Measurements from ENCODE around the gene GP1BB.
"Not testable (repeated sequence)": the region's sequence is repeated elsewhere in the genome, so short reads cannot be mapped to it uniquely, and the experiment has no call there.

GP1BB gene

DNA sequence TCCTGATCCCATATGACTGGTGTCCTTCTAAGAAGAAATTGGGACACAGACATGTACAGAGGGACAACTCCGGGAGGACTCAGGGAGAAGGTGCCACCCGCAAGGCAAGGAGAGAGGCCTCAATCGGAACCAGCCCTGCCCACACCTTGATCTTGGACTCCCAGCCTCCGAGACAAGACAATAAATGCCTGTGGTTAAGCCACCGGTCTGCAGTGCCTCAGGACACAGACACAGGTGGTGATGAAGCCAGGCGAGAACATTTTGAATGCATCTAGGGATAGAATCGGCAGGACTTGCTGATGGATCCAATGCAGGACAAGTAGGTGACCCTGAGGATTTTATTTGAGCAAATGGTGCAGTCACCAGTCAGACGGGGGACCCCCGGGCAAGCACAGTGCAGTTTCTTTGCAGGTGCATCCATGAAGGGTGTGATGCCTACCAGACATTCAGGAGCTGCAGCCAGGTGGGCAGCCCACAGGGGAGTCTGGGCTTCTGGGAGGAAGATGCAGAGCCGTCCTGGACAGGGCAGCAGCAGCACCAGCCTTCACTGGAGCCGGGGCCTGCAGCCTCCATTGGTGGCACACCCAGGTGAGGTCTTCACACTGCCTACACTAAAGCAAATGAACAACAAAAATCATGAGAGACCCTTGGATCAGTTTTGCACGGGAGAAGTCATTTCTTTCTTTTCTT, 29.2 kb upstream of the GP1BB start:
- no peak for DNase-seq

DNA sequence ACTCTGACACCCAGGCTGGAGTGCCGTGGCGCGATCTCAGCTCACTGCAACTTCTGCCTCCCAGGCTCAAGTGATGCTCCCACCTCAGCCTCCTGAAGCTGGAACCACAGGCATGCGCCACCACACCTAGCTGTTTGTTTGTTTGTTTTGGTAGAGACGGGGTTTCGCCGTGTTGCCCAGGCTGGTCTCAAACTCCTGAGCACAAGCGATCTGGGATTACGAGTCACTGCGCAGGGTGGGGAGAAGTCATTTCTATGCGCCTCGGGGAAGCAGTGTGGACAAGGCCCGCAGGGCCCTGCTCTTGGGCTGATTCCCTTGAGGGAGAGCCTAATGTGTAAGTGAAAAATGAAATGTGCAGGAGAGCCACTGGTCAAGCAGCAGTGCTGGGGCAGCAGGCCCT, 28.6 kb upstream of the GP1BB start:
- no peak for DNase-seq

- DNase-seq, result no peak
Observed at GRCh38 chr22:19696504-19697276, 26.6 kb upstream of the GP1BB start.

DNA sequence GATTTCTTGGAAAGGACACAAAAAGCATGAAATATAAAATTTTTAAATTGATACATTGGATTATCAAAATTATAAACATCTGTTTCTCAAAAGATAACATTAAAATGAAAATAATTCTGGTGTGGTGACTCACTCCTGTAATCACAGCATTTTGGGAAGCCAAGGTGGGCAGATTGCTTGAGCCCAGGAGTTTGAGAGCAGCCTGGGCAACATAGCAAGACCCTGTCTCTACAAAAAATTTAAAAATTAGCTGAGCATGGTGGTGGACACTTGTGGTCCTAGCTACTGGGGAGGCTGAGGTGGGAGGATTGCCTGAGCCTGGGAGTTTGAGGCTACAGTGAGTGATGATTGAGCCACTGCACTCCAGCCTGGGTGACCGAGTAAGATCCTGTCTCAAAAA, 25.5 kb upstream of the GP1BB start:
- not testable (repeated sequence) for DNase-seq

DNA sequence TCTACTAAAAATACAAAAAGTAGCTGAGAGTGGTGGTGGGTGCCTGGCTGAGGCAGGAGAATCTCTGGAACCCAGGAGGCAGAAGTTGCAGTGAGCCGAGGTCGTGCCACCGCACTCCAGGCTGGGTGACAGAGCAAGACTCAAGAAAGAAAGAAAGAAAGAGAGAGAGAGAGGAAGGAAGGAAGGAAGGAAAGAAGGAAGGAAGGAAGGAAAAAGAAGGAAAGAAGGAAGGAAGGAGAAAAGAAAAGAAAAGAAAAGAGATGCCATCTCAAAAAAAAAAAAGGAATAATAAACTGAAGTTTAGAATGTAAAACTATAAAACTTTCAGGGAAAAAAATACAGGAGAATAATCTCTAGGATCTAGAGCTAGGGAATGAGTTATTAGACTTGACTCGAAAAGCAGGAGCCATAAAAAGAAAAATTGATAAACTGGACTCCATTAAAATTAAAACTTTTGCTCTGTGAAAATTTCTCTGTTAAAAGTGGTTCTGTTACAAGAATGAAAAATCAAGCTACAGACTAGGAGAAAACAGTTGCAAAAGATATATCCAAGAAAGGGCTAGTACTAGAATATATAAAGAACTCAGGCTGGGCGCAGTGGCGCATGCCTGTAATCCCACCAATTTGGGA, 22.4 kb upstream of the GP1BB start:
- no peak for DNase-seq

GRCh38 chr22:19701420-19702145, 21.8 kb upstream of the GP1BB start:
- DNase-seq, result no peak

GRCh38 chr22:19703869-19704268, 19.5 kb upstream of the GP1BB start:
- no peak for DNase-seq

- DNase-seq, result no peak
Observed at GRCh38 chr22:19704355-19705015, 18.9 kb upstream of the GP1BB start.

GRCh38 chr22:19705181-19705934, 18.0 kb upstream of the GP1BB start:
- no peak for DNase-seq

GRCh38 chr22:19706661-19707151, 16.6 kb upstream of the GP1BB start:
- DNase-seq, result no peak

GRCh38 chr22:19707347-19708290, 15.7 kb upstream of the GP1BB start:
- DNase-seq, result no peak

DNA sequence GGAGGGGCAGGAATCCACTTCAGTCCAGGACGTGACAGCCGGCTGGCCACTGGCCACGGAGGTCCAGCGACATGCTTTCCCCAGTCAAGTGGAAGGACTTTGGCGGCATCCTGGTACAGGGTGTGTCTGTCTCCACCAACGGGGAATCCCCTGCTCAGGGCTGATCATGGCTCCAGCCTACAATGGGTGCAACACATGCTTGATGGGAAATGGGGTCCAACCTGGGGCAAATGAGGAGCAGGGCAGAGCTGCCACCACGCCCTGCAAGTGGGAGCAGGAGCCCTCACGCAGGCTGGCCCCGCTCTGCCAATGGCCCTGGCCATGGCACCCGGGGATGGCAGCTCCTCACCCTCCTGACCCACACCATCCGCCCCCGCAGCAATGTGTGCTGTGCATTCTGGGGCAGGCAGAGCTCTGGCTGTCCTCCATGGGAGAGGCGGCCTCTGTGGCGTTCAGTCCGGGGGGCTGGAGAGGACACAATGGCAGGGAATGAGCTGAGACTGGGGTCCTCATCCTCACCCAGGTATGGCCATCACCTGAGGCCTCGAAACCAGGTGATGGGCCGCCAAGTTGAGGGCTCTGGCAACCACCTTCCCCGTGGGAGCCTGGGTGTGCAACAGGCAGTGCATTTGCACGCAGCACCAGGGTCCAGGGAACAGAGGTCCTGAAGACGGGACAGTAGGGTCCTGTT, 14.9 kb upstream of the GP1BB start:
- no peak for DNase-seq

DNA sequence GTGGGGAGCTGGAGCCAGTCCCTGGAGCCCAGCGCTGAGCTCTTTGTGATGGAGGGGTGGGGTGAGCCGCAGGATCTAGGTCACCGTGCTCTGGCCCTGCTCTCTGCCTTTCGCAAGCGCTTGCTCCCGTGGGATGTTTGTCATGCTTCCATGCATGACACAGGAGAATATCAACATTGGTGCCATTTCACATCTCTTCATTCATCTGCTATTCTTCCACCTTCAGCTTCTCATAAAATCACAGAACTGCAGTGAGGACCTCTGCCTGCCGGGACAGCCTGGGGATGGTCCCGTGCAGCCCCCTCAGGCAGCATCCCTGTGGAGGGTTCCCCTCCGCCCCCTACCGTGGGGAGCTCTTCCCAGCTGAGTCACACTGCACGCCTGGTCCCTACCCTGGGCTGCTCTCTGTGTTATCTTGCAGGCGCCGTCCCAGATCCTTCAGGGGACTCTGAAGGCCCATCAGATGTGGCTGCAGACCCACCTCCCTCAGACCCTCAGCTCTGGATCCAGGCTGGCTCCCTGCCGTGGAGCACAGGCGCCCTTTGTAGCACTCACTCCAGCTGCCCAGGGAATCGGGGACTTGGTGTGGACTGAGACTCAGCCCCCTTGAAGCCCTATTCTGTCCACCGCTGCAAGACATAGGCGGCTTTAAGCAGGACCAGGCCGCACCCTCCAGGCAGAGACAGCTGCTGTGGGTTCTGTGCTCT, 14.1 kb upstream of the GP1BB start:
- DNase-seq, result no peak

GRCh38 chr22:19710020-19710768, 13.1 kb upstream of the GP1BB start:
- DNase-seq, result no peak

GRCh38 chr22:19710769-19711106, 12.6 kb upstream of the GP1BB start:
- no peak for DNase-seq

GRCh38 chr22:19713245-19713644, 10.1 kb upstream of the GP1BB start:
- no peak for DNase-seq

DNA sequence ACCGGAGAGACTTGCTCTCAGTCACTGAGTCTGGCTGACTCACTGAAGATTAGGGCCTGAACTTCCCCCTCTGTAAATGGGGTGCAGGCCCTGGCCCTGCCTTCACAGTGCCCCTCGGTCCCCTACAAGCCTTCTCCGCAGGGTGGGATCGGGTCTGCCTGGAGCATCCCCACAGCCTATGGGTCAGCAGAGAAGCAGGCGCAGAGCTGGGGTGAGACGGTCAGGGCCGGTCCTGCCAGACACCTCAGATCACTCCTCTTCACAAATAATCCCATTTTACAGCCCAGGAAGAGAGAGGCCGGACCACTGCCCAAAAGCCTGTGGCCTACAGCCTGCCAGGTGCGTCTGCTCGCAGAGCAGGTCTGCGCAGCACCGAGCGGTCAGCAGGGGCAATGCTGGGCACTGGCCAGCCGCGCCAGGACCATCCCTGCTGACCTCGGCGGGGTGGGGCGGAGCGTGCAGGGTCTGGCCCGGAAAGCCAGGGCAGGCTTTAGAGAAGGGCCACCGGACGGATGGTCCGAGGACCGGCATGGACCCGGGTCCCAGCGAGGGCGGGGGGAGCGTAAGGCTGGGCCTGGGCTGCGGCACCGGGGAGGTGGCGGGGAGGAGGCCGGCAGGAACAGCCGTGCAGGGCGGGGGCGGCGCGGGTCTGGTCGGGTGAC, 9.6 kb upstream of the GP1BB start:
- DNase-seq, result no peak

Data from NCI-H526 treated with DMSO at 0.1 percent for 48 hours (cell line).